ENCODE results near the gene SAMD14.

- TF ChIP-seq CTCF (IDR thresholded peaks at IDR 0.05) (no peak), POLR2AphosphoS5 (IDR thresholded peaks at IDR 0.05) (no peak)
Measured at GRCh38 chr17:50098583-50098982, 31.4 kb downstream of the SAMD14 start.
